ENCODE measurements around the gene TMOD1. TPM values are rescaled to one million over a fixed set of nuclear protein-coding genes. Genes with fewer than 3 reads are reported as not detected.

TMOD1 gene
- total and polyA plus RNA-seq, 9 of the 15 experiments (the other 6 are each of a cell fraction or from before 2014, with no cell fraction given): 7.1 to 41.2 (median 14.2) TPM

GRCh38 chr9:97502222-97502983 is 937 bp downstream of the TMOD1 start (continued):
- TF ChIP-seq, protein P1, sequence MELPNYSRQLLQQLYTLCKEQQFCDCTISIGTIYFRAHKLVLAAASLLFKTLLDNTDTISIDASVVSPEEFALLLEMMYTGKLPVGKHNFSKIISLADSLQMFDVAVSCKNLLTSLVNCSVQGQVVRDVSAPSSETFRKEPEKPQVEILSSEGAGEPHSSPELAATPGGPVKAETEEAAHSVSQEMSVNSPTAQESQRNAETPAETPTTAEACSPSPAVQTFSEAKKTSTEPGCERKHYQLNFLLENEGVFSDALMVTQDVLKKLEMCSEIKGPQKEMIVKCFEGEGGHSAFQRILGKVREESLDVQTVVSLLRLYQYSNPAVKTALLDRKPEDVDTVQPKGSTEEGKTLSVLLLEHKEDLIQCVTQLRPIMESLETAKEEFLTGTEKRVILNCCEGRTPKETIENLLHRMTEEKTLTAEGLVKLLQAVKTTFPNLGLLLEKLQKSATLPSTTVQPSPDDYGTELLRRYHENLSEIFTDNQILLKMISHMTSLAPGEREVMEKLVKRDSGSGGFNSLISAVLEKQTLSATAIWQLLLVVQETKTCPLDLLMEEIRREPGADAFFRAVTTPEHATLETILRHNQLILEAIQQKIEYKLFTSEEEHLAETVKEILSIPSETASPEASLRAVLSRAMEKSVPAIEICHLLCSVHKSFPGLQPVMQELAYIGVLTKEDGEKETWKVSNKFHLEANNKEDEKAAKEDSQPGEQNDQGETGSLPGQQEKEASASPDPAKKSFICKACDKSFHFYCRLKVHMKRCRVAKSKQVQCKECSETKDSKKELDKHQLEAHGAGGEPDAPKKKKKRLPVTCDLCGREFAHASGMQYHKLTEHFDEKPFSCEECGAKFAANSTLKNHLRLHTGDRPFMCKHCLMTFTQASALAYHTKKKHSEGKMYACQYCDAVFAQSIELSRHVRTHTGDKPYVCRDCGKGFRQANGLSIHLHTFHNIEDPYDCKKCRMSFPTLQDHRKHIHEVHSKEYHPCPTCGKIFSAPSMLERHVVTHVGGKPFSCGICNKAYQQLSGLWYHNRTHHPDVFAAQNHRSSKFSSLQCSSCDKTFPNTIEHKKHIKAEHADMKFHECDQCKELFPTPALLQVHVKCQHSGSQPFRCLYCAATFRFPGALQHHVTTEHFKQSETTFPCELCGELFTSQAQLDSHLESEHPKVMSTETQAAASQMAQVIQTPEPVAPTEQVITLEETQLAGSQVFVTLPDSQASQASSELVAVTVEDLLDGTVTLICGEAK (IDR thresholded peaks at IDR 0.05): no peak
- TF ChIP-seq, protein P1 (CRISPR knock-in tag; IDR thresholded peaks at IDR 0.05): no peak
- TF ChIP-seq ZNF717 (CRISPR knock-in tag; IDR thresholded peaks at IDR 0.05): no peak
- no peak for TF ChIP-seq JUND (IDR thresholded peaks at IDR 0.05; ENCODE audit: borderline replicate concordance, low read depth, low read length)
- TF ChIP-seq JUND (tag; IDR thresholded peaks at IDR 0.05; ENCODE audit: borderline replicate concordance, low read depth, low read length): no peak
- peak; percentile 30 for TF ChIP-seq TBP (optimal IDR thresholded peaks at IDR 0.05; ENCODE audit: low read depth, low read length)
- TF ChIP-seq EGR1 (conservative IDR thresholded peaks at IDR 0.05): peak; percentile 63
- TF ChIP-seq CHD1 (IDR thresholded peaks at IDR 0.05; ENCODE audit: low read length): peak; percentile 86
- TF ChIP-seq FOXP1 (CRISPR knock-in tag; IDR thresholded peaks at IDR 0.05): no peak
- TF ChIP-seq CLOCK (CRISPR knock-in tag; IDR thresholded peaks at IDR 0.05; ENCODE audit: borderline replicate concordance): no peak
- TF ChIP-seq, protein P2, sequence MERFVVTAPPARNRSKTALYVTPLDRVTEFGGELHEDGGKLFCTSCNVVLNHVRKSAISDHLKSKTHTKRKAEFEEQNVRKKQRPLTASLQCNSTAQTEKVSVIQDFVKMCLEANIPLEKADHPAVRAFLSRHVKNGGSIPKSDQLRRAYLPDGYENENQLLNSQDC (CRISPR knock-in tag; IDR thresholded peaks at IDR 0.05): no peak
- peak; percentile 29; the same call in 1 of the 2 replicates for TF ChIP-seq SAFB (IDR thresholded peaks at IDR 0.05; ENCODE audit: borderline replicate concordance, low read depth, low read length)
- TF ChIP-seq E2F6 (IDR thresholded peaks at IDR 0.05; ENCODE audit: borderline replicate concordance in 1 of 2, extremely low read depth in 1 of 2, insufficient read depth in 1 of 2, insufficient read length in 1 of 2, low read depth in 1 of 2, low read length in 1 of 2, poor library complexity in 1 of 2, severe bottlenecking in 1 of 2): peak in 1 of 2 experiments; percentile 43

Data from K562 (cell line).